Dermis blood vessel endothelial cell (primary cell): ENCODE data around the gene ASIC2. TPM values are rescaled to one million over a fixed set of nuclear protein-coding genes. Genes with fewer than 3 reads are reported as not detected.

Experiments
- DNase-seq: peaks from one replicate; pipeline ENCODE4 v3.0.0; 2010
- total RNA-seq: library from RNA; depleted of rRNA; stranded (reverse); fragments of >200 nt; gene quantifications from 2 replicates; pipeline ENCODE4 v1.2.3, GENCODE V29; 2014

The ASIC2 gene
- total RNA-seq, 1 donor from 2014 or later: 0.17 TPM

- DNase-seq: no peak
Measured at GRCh38 chr17:33202796-33203495, 90.1 kb downstream of the ASIC2 start.

GRCh38 chr17:33202021-33202420, 91.1 kb downstream of the ASIC2 start:
- DNase-seq: no peak

GRCh38 chr17:33201283-33201682, 91.8 kb downstream of the ASIC2 start:
- DNase-seq: no peak

- no peak for DNase-seq
Measured at GRCh38 chr17:33200587-33200986, 92.5 kb downstream of the ASIC2 start.

- DNase-seq: no peak
Measured at GRCh38 chr17:33199571-33200510, 93.3 kb downstream of the ASIC2 start.

- DNase-seq: no peak
Measured at GRCh38 chr17:33198954-33199353, 94.1 kb downstream of the ASIC2 start.

- DNase-seq: no peak
Measured at GRCh38 chr17:33197342-33197741, 95.8 kb downstream of the ASIC2 start.

GRCh38 chr17:33196883-33197282, 96.2 kb downstream of the ASIC2 start:
- no peak for DNase-seq

- no peak for DNase-seq
Measured at GRCh38 chr17:33192951-33193911, 99.9 kb downstream of the ASIC2 start.

- no peak for DNase-seq
Measured at GRCh38 chr17:33183487-33184026, 109.5 kb downstream of the ASIC2 start.

GRCh38 chr17:33179151-33179550, 113.9 kb downstream of the ASIC2 start:
- DNase-seq: no peak

GRCh38 chr17:33178681-33179080, 114.4 kb downstream of the ASIC2 start:
- DNase-seq: no peak

GRCh38 chr17:33175562-33175961, 117.5 kb downstream of the ASIC2 start:
- no peak for DNase-seq

GRCh38 chr17:33171931-33172330, 121.2 kb downstream of the ASIC2 start:
- no peak for DNase-seq

GRCh38 chr17:33169580-33170285, 123.4 kb downstream of the ASIC2 start:
- no peak for DNase-seq

GRCh38 chr17:33167736-33168135, 125.4 kb downstream of the ASIC2 start:
- DNase-seq: no peak

- no peak for DNase-seq
Measured at GRCh38 chr17:33166472-33166871, 126.6 kb downstream of the ASIC2 start.

GRCh38 chr17:33164169-33164881, 128.8 kb downstream of the ASIC2 start:
- DNase-seq: no peak

- DNase-seq: no peak
Measured at GRCh38 chr17:33163533-33164168, 129.4 kb downstream of the ASIC2 start.

GRCh38 chr17:33154869-33155455, 138.1 kb downstream of the ASIC2 start:
- DNase-seq: no peak
